Endothelial cell of umbilical vein (primary cell): ENCODE data around the gene CD40.

Experiments
- CTCF ChIP-seq, 2 donors: IDR thresholded peaks; 1 replicate in 1 of 2; 2 replicates in 1 of 2; pipeline ENCODE4 v1.5.1; 2011; ENCODE audit warnings: low read length in 2 of 2, mild to moderate bottlenecking in 2 of 2, moderate library complexity in 2 of 2, control low read depth in 1 of 2, inconsistent platforms in 1 of 2, low read depth in 1 of 2; ENCODE audit not compliant: insufficient read depth in 1 of 2; ENCODE audit errors: extremely low read depth in 1 of 2
- EZH2 ChIP-seq: IDR thresholded peaks from 2 replicates; pipeline ENCODE4 v1.6.1; 2012; ENCODE audit warnings: borderline replicate concordance, low read depth, mild to moderate bottlenecking, moderate library complexity, low read length, inconsistent platforms; ENCODE audit not compliant: severe bottlenecking
- FOS ChIP-seq: IDR thresholded peaks from 2 replicates; pipeline ENCODE4 v1.6.1; 2011; ENCODE audit warnings: mild to moderate bottlenecking, low read length, moderate library complexity, borderline replicate concordance; ENCODE audit not compliant: insufficient read depth
- GATA2 ChIP-seq: IDR thresholded peaks from 2 replicates; pipeline ENCODE4 v1.7.0; 2011; ENCODE audit warnings: low read depth, mild to moderate bottlenecking, moderate library complexity, mixed read lengths, low read length; ENCODE audit not compliant: insufficient read length, insufficient read depth
- JUN ChIP-seq: IDR thresholded peaks from 2 replicates; pipeline ENCODE4 v1.6.1; 2011; ENCODE audit warnings: borderline replicate concordance, low read depth; ENCODE audit not compliant: insufficient read length, insufficient read depth
- MAX ChIP-seq: IDR thresholded peaks from 2 replicates; pipeline ENCODE4 v1.6.1; 2011; ENCODE audit not compliant: insufficient read depth, insufficient read length
- MYC ChIP-seq: IDR thresholded peaks from one replicate; pipeline ENCODE4 v1.6.1; 2011; ENCODE audit warnings: mild to moderate bottlenecking, low read depth, low read length
- POLR2A ChIP-seq: IDR thresholded peaks from 2 replicates; pipeline ENCODE4 v1.6.1; 2012; ENCODE audit warnings: low read depth, mild to moderate bottlenecking, control low read depth, low read length
- POLR2AphosphoS5 ChIP-seq: IDR thresholded peaks from 2 replicates; pipeline ENCODE4 v1.6.1; 2012; ENCODE audit warnings: low read depth, mild to moderate bottlenecking, control low read depth, low read length, moderate library complexity; ENCODE audit not compliant: insufficient read depth

GRCh38 chr20:46083531-46084061 is 34.5 kb upstream of the CD40 start:
- TF ChIP-seq POLR2A (no peak), CTCF (IDR thresholded peaks at IDR 0.05; ENCODE audit: extremely low read depth in 1 of 2, insufficient read depth in 1 of 2, low read depth in 1 of 2, low read length in 2 of 2) (no peak), JUN (no peak), FOS (no peak), EZH2 (no peak), MYC (no peak), POLR2AphosphoS5 (no peak), MAX (no peak), GATA2 (no peak)
